Amniotic stem cell (primary cell): Measurements from ENCODE around the gene COX6B2.
"Not testable (repeated sequence)": the region's sequence is repeated elsewhere in the genome, so short reads cannot be mapped to it uniquely, and the experiment has no call there.

Experiments used
- DNase-seq: peaks from one replicate; lab custom pipeline; 2025; lab: John Stamatoyannopoulos, UW

The COX6B2 gene, protein sequence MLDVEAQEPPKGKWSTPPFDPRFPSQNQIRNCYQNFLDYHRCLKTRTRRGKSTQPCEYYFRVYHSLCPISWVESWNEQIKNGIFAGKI

DNA sequence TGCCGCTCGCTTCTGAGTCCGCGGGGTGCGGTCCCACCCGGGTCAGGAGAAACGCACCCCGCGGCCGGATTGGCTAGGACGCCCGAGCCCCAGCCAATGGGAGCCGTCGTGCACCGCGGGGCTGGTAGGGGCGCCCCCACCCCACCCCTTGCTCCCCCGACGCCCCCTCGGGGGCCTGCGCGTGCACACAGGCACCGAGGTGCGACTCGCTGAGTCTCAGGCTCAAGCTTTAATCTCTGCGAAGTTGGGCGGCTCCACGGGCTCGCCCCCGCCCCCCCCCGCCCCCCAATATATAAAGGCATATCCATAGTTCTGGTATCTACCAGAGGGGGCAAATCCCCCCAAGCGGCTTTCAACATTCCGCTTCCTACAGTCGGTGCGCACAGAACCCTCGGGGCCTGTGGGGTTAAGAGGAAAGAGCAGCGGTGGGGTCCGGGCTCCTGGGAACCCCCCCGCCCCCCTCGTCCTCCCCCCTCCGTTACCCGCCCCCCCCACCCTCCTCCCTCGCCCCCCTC, at the start of gene COX6B2:
TSS of gene COX6B2 (minus strand) at position 22 of the 515 bp plus-strand sequence. CDS start 198 bp downstream, outside the sequence.
- no peak for DNase-seq

DNA sequence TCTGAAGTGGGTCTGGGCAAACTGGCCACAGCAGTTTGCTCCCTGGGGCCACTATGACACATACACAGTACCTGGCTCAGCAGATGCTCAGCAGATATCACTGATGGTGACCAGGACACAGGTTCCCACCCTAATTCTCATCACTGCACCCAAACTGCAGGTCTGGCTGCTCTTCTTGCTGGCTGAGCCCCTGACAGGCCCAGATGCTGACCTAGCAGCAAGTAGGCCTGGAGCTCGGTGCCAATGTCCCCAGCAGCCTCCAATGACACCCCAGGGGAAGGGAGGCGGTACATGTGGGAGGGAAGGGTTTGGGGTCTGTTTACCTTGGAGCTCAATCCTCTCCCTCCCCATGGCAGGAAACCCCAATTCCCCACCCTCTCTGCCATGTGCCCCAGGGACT, 48.0 kb upstream of the COX6B2 start:
- no peak for DNase-seq

GRCh38 chr19:55401390-55401789, 46.9 kb upstream of the COX6B2 start:
- not testable (repeated sequence) for DNase-seq

- no peak for DNase-seq
Observed at GRCh38 chr19:55400281-55401087, 46.0 kb upstream of the COX6B2 start.

DNA sequence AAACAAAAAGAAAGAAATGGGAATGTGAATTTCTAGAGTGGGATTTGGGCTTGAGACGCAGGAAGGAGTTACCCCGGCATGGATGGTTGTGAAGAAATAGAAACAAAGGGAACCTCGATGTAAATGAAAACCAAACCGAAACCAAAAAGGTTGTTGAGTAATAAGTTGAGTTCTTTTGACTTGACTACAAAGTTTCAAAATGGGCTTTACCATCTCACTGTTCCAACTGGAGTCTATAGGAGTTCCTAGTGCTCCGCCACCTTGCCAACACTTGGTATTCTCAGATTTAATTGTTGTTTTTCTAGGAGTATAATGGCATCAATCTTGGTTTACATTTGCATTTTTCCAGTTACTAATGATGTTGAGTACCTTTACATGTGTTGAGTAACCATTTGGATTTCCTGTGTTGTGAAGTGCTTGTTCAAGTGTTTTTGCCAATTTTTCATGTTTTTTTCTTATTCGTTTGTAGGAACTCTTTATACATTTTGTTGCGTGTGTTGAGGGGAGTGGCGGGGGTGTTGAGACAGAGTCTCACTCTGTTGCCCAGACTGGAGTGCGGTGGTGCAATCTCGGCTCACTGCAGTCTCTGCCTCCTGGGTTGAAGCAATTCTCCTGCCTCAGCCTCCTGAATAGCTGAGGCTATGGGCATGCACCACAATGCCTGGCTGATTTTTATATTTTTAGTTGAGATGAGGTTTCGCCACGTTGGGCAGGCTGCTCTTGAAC, 43.8 kb upstream of the COX6B2 start:
- no peak for DNase-seq

GRCh38 chr19:55392820-55393761, 38.6 kb upstream of the COX6B2 start:
- no peak for DNase-seq

DNA sequence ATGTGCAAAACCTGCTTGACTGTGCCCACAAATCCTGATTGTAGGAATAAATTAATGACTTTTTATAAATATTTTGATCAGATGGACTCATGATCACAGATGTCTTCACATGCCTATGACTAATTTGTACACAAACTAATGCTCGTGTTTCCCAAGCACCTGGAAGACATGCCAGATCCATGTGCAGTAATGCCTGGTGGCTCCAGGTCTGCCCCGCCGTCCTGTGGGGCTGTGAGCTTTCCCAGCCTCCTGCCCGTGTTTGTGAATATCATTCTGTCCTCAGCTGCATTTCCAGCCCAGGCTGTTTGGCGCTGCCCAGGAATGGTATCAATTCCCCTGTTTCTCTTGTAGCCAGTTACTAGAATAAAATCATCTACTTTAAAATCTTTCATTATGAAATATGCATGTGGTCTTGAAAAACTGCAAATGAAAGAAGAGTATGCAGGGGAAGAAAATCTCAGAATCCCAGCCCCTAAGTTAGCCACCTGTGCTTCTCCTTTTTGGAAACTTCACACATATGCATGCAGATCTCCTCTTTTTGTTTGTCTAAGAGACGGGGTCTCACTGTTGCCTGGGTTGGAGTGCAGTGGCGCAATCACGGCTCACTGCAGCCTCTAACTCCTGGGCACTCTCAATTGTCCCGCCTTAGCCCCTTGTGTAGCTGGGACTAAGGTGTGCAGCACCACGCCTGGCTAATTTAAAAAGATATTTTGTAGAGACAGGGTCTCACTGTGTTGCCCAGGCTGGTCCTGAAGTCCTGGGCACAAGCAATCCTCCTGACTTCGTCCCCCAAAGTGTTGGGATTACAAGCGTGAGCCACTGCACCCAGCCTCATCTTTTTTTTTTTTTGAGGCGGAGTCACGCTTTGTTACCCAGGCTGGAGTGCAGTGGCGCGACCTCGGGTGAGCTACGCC, 37.4 kb upstream of the COX6B2 start:
- DNase-seq, result no peak

- no peak for DNase-seq
Observed at GRCh38 chr19:55391191-55391670, 36.7 kb upstream of the COX6B2 start.

GRCh38 chr19:55390461-55390880, 36.0 kb upstream of the COX6B2 start:
- DNase-seq, result no peak

DNA sequence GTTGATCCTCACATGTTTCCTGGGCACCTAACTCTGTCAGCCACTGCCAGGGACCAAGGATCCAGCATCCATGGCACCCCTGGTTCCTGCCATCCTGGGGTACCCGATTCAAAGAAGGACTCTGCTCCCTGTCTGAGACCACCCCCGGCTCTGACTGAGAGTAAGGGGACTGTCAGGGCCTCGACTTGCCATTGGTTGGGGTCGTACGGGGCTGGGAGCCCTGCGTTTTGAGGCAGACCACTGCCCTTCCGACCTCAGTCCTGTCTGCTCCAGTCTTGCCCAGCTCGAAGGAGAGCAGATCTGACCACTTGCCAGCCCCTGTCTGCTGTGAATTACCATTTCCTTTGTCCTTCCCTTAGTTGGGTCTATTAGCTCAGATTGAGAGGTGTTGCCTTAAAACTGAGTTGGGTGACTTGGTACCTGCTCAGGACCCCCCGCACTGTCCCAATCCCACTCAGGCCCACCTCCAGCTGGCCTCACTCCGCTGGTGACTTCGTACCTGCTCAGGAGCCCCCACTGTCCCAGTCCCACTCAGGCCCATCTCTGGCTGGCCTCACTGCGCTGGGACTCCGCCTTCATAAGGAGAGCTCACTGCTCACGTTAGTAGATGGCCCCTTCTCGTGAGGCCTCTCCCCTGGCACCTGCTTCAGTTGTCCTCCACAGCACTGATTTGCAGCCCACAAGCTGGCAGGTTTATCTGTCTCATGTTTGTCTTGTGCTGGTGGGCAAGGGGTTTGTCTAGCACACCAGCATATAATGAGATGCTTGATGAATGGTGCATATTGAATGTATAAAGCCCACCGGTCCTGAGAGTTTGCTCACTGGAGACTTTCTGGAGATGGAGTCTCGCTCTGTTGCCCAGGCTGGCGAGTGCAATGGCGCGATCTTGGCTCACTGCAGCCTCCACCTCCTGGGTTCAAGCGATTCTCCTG, 35.1 kb upstream of the COX6B2 start:
- DNase-seq, result no peak

- DNase-seq, result no peak
Observed at GRCh38 chr19:55387736-55388497, 33.4 kb upstream of the COX6B2 start.

DNA sequence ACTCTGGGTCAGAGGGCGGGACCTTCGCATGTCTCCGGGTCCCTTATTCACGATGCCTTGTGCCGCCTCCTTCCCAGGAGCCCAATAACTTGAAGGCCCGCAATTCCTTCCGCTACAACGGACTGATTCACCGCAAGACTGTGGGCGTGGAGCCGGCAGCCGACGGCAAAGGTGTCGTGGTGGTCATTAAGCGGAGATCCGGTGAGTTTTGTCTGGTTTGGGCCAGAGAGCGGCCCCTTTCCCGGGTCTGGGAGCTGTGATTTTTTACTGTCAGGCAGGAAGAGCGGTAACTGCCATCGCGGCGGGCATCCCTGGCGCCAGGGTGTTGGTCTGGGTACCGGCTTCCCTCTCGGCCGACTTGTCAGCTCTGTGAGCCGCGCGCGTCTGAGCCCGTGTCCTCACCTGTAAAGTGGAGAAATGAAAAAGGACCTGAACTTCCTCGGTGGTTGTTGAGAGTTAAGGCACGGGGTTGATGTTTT, 32.0 kb upstream of the COX6B2 start:
- no peak for DNase-seq

DNA sequence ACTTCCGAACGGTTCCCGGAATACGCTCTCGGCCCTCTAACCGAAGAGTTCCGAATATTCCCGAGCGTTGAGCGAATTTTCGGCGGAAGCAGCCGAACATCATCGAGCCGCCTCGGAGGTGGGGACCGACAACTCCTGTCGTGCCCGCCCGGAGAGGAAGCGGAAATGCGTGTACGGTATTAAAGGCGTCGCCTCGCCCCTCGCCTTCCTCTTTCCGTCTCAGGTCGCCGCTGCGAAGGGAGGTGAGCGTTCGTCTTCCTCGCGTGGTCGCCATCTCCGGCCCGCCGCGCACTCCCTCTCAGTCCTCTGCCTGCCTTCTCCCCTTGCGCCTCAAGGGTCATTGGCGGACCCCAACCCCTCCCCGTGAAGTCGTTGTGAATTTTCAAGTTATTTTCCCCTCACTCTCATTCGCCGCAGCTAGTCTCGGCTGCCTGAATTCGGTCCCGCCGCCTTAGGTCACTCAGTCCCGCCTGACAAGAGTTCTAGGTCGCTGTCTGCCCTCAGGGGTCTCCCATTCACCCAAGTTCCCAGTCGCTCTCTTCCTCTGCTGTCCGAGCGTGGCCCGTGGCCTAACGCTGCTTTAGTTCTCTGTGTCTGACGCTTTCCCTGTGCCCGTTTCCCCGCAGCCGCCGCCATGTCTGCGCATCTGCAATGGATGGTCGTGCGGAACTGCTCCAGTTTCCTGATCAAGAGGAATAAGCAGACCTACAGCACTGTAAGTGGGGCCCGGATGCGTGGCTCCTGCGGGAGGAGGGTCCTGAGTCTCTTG, 31.4 kb upstream of the COX6B2 start, which contains the start of gene RPL28:
TSS of gene RPL28 (plus strand) at position 209 of the 769 bp plus-strand sequence. CDS start at position 635, 426 bp downstream.
- peak; percentile 96 for DNase-seq

DNA sequence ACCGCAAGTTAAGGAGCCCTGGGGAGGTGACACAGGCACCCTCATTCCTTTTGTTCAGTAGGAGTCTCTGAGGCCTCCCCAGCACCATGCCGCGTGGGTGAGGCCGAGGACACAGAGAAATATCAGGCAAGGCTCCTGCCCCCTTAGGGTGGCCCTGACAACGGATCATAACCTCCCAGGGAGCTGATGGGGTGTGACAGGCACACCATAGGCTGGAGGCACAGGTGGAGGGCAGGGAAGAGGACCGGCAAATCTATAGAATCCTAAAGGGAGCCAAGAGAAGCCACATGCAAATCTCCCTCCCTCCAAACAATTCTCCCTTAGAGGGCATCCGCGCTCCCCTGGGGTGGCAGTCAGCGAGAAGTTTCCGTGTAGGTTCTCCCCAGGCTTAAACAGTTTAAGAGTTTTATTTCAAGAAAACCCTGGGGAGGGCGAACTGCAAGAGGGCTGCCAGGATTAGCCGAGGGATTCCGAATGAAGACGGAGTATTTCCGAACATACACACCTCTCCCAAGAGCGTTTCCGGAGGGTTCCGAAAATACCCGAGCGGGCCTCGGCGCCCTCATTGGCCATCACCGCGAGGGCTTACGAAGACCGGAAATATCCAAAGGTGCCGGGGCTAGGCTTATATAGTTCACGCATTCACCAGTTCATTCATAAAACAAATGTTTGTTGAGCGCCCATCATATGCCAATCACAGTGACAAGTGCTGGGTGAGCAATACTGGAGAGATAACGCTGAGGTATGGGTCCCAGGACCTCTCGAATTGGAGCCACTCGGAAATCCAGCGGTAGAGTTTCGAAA, 30.6 kb upstream of the COX6B2 start:
- peak; percentile 83 for DNase-seq

- DNase-seq, result no peak
Observed at GRCh38 chr19:55384131-55384919, 29.8 kb upstream of the COX6B2 start, which contains the start of gene TMEM238. Gene TMEM238 (minus strand): TSS chr19:55384292. CDS start chr19:55384259, 33 bp downstream.
